Measurements from ENCODE around the gene TENT4A. TPM values are rescaled to one million over a fixed set of nuclear protein-coding genes. Genes with fewer than 3 reads are reported as not detected.

Gene TENT4A
- total and polyA plus RNA-seq, 2 of the 13 experiments (the other 11 are each of a cell fraction or from before 2014, with no cell fraction given) = 6.3 to 13.3 TPM

- TF ChIP-seq AHDC1 (CRISPR knock-in tag; IDR thresholded peaks at IDR 0.05; ENCODE audit: borderline replicate concordance) (0 out of 2 replicates have a peak, but pooled peaks have one; percentile 55), ZNF235 (CRISPR knock-in tag; IDR thresholded peaks at IDR 0.05; ENCODE audit: borderline replicate concordance) (0 out of 2 replicates have a peak, but pooled peaks have one; percentile 49), ZMYM2 (CRISPR knock-in tag; IDR thresholded peaks at IDR 0.05) (peak; percentile 65; the same call in 1 of the 2 replicates), ISL2 (CRISPR knock-in tag; IDR thresholded peaks at IDR 0.05) (peak; percentile 6; the same call in 1 of the 2 replicates), ZNF264 (CRISPR knock-in tag; IDR thresholded peaks at IDR 0.05) (0 out of 2 replicates have a peak, but pooled peaks have one; percentile 65), ZSCAN5A (CRISPR knock-in tag; IDR thresholded peaks at IDR 0.05; ENCODE audit: borderline replicate concordance) (no peak), ZSCAN31 (CRISPR knock-in tag; IDR thresholded peaks at IDR 0.05; ENCODE audit: low read depth) (peak; percentile 66), PATZ1 (CRISPR knock-in tag; IDR thresholded peaks at IDR 0.05) (peak; percentile 89), ZNF296 (CRISPR knock-in tag; conservative IDR thresholded peaks at IDR 0.05) (no peak; the same call in 1 of the 2 replicates), ZNF460 (CRISPR knock-in tag; IDR thresholded peaks at IDR 0.05; ENCODE audit: borderline replicate concordance) (no peak; the same call in 1 of the 2 replicates), NR2C2 (CRISPR knock-in tag; IDR thresholded peaks at IDR 0.05; ENCODE audit: borderline replicate concordance) (peak; percentile 84), NR2F1 (CRISPR knock-in tag; IDR thresholded peaks at IDR 0.05) (no peak), ARNT2 (CRISPR knock-in tag; IDR thresholded peaks at IDR 0.05; ENCODE audit: low read depth) (peak; percentile 81; the same call in 1 of the 2 replicates), ZBTB25 (CRISPR knock-in tag; IDR thresholded peaks at IDR 0.05) (peak; percentile 59; the same call in 1 of the 2 replicates), HDAC1 (CRISPR knock-in tag; IDR thresholded peaks at IDR 0.05) (peak; percentile 96), LCORL (IDR thresholded peaks at IDR 0.05) (no peak), LCORL (CRISPR knock-in tag; IDR thresholded peaks at IDR 0.05) (peak; percentile 86), NONO (IDR thresholded peaks at IDR 0.05) (no peak), NONO (CRISPR knock-in tag; conservative IDR thresholded peaks at IDR 0.05) (peak; percentile 93), DMAP1 (CRISPR knock-in tag; IDR thresholded peaks at IDR 0.05) (peak; percentile 95)
These were observed 507 bp upstream of the TENT4A start (continued) for GRCh38 chr5:6712577-6713273.

All from HepG2 (cell line).